Measurements from ENCODE around the gene CCR9.
A peak's percentile ranks its signal among the peaks of the same experiment; 100 is the strongest.

The CCR9 gene

DNA sequence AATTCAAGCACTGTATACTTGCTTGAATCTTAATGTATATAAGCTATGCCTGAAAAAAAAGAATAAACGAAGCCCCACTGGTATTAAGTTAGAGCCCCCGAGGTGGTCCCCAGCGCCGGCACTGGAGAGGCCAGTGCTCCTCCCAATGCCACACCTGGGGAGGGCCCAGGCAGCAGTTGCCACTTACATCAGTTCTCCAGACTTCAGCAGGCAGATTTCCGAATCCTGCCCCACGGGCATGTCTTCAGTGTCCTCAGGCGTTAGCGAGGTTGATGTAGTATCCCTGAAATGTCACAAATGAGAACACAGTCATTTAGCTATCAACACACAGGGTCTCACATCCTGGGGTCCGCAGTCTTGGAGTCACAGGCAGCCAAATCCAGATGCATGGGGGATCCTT, 49.9 kb downstream of the CCR9 start:
- no peak for DNase-seq (ENCODE audit: low read depth in 1 of 2, low spot score in 1 of 2)

GRCh38 chr3:45937206-45938042, 51.1 kb downstream of the CCR9 start:
- no peak for DNase-seq (ENCODE audit: low read depth in 1 of 2, low spot score in 1 of 2)

- DNase-seq (ENCODE audit: low read depth in 1 of 2, low spot score in 1 of 2) = no peak
These were observed 51.7 kb downstream of the CCR9 start for GRCh38 chr3:45938043-45938435.

- DNase-seq (ENCODE audit: low read depth in 1 of 2, low spot score in 1 of 2) = peak; percentile 65 to 85
These were observed 52.5 kb downstream of the CCR9 start for GRCh38 chr3:45938864-45939263.

GRCh38 chr3:45939341-45939771, 53.0 kb downstream of the CCR9 start:
- no peak for DNase-seq (ENCODE audit: low read depth in 1 of 2, low spot score in 1 of 2)

DNA sequence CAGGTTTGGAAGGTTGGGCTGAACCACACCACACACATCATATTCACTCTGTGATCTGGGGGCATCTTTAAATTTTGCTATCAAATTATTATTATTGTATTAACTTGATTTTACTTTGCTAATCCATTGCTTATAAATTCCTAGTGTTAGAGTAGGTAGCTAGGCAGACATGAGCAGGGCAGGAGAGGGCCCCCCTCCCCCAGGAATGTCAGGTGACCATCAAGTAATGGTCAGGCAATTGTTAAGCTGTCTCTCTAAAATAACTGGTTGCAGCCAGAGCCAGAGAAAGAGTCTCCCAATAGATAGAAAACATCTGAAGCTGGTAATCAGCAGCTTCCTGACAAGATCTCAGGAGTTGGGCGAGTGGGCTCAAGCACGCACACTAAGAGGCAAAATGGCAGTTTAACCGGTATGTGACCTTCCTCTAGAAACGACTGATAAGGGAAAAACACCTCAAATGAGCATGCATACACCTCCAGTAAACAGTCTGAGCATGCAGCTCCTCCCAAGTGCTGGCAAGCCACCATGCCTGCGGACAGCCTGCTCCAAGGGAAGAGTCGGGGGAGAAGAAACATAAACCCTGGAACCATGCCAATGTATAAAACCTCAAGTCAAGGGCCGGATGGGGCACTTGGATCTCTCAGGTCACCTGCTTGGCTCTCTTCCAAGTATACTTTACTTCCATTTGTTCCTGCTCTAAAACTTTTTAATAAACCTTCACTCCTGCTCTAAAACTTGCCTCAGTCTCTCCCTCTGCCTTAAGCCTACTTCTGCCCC, 53.8 kb downstream of the CCR9 start:
- DNase-seq (ENCODE audit: low read depth in 1 of 2, low spot score in 1 of 2) = no peak

DNA sequence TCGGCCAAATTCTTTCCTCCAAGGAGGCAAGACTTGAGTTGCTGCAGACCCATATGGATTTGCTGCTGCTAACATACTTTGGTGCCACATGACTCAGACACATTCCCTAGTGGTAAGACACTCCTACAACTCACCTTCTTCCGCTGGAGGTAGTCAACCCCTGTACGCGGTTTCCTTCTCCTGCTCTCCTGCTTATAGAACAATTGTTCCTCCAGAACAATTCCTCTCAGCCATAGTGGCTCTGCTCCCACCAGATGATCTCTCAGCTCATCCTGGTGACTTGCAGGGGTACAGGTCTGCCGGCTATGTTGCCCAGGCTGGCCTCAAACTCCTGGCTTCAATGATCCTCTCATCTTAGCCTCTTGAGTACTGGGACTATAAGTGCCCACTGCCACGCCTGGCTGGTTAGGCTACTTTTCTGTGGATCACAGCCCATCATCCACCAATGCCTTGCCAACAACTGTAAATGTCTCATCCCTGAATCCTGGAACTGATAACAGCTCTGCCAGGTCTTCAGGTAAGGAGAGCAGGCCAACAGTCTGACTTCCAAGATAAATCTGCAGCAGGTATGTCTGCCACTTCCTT, 54.5 kb downstream of the CCR9 start:
- no peak for DNase-seq (ENCODE audit: low read depth in 1 of 2, low spot score in 1 of 2)

DNA sequence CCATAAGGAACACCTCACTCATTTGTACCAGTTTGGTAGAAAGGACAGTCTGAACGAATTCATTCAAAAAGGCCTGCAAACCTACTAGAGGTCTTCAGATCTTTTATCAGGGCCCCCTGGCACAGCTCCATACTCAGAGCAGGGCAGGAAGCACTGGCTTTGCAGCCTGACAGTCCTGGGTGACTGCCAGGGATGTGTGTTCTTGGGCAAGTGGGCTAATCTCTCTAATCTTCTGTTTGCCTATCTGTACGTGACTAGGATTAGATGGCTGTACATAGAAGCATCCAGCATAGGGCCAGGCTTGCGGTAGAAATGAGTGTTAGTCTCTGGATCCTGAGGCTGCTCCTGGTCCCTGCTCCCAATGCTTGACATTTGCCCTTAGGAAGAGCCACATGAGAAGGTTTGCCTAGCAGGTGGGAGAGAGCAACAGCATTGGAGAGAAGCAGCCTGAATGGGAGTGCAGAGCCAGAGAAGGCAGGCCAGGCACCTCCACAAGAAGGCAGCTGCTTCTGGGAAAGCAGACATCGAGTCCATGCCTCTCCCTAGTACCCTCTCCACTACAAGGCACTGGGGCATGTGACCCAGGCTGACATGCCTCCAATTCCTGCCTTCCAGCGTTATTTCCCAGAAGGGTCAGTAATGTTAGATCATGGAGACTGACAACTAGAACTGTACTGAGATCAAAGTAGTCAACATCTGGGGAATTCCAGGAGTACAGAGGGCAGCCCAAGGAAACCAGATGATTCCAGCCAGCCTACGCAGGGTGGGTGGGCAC, 55.9 kb downstream of the CCR9 start:
- no peak for DNase-seq (ENCODE audit: low read depth in 1 of 2, low spot score in 1 of 2)

GRCh38 chr3:45943207-45943846, 57.0 kb downstream of the CCR9 start, which contains the start of gene CXCR6:
CXCR6 (plus strand) TSS chr3:45943464; CDS start chr3:45946482, 3,018 bp downstream.
- DNase-seq (ENCODE audit: low read depth in 1 of 2, low spot score in 1 of 2) = peak in 1 of 2 donors; percentile 63

DNA sequence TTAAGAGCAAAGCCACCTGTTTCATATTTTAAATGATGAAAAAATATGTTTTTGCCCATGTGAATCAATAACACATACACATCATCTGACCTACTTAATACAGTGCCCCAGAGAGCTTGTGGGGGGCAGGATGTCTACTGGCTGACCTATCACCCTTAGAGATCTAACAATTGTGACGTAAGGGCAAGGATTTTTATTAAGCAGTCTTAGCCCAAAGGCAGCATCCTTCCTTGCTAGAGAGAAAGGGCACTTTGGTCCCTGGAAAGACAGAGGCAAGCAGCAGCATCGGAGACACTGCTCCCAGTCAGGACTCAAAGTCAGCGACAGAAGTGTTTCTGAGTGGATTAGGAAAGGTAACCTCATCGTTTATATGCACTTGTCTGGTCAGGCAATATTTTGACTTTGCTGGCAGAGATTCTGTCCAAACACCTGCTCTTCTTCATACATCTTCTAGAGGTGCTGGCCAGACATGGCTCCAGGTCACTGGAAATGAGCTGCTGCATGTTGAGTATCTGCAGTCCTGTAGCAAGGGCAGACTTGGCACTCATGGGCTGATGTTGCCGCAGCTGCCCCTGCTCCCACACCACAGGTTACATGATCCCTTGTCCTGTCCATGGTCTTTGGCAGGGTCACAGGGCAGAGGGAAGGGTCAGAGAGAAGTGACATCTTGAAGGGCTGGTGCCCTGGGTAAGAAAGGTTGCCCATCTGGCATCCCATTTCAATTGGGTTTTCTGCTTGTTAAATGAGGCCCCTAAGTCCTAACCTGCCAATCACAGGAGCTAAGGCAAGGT, 58.7 kb downstream of the CCR9 start:
- no peak for DNase-seq (ENCODE audit: low read depth in 1 of 2, low spot score in 1 of 2)

GRCh38 chr3:45946307-45946706, 60.0 kb downstream of the CCR9 start:
- no peak for DNase-seq (ENCODE audit: low read depth in 1 of 2, low spot score in 1 of 2)

DNA sequence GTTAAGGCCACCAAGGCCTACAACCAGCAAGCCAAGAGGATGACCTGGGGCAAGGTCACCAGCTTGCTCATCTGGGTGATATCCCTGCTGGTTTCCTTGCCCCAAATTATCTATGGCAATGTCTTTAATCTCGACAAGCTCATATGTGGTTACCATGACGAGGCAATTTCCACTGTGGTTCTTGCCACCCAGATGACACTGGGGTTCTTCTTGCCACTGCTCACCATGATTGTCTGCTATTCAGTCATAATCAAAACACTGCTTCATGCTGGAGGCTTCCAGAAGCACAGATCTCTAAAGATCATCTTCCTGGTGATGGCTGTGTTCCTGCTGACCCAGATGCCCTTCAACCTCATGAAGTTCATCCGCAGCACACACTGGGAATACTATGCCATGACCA, 60.5 kb downstream of the CCR9 start:
- DNase-seq (ENCODE audit: low read depth in 1 of 2, low spot score in 1 of 2) = no peak

- no peak for DNase-seq (ENCODE audit: low read depth in 1 of 2, low spot score in 1 of 2)
These were observed 61.0 kb downstream of the CCR9 start for GRCh38 chr3:45947361-45947760.

GRCh38 chr3:45948311-45948781, 62.0 kb downstream of the CCR9 start:
- no peak for DNase-seq (ENCODE audit: low read depth in 1 of 2, low spot score in 1 of 2)

- DNase-seq (ENCODE audit: low read depth in 1 of 2, low spot score in 1 of 2) = no peak
These were observed 62.5 kb downstream of the CCR9 start for GRCh38 chr3:45948881-45949280.

DNA sequence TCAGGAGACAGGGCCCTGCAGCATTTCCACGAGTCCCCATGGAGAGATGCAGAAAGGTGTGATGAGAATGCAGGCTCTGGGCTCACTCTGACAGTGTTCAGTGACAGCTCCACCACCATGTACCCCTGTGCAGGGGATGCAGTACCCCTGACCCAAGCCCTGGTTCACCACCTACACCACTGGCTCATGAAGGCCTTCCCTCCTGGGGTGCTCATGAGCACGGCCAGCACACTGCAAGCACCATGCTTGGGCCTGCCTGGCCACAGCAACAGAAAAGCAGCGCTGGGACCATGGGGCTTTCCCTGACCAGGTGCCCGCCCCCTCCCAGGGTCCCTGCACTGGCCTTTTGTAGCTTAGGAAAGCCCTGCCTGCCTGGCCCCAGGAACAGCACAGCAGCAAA, 63.1 kb downstream of the CCR9 start:
- DNase-seq (ENCODE audit: low read depth in 1 of 2, low spot score in 1 of 2) = no peak

- no peak for DNase-seq (ENCODE audit: low read depth in 1 of 2, low spot score in 1 of 2)
These were observed 63.8 kb downstream of the CCR9 start for GRCh38 chr3:45950131-45950530.

DNA sequence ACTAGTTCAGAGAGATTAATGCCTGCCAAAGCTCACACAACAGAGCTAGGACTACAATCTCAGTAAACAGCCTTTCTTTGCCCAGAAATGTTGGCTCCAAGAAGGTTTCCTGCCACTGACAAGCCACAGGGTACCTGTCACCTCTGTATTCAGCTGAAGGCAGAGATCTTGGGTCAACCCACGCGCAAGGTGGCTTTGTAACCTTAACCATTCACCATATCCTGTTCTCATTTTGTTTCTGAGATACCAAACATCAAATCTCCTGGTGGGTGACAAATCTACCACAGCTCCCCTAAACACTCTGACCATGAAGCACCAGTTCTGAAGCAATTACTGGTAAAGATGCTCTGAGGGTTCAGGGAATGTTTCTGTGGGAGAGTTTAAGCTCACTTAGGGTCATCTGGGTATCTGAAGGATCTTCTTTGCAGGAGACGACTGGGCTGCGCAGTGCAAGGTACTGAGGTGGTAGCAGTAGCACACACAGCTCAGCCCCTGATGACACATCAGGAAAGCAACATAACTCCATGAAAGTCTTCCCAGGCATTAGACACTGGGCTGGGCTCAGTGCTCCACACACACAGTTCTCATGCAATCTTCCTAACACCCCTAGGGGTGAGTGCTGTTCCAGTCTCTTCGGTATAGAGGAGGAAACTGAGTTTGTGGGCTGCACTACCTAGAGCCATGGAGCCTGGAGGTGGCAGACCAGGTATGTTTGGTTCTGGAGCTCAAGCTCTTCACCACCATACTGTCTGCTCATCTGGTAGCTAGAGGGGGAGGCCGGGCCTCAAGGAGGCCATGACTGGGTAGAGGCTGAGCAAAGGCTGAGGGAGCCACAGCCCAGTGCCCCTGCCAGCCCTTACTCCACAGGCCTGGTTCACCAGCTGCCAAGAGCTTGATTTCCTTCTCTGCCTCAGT, 64.6 kb downstream of the CCR9 start:
- DNase-seq (ENCODE audit: low read depth in 1 of 2, low spot score in 1 of 2) = no peak

DNA sequence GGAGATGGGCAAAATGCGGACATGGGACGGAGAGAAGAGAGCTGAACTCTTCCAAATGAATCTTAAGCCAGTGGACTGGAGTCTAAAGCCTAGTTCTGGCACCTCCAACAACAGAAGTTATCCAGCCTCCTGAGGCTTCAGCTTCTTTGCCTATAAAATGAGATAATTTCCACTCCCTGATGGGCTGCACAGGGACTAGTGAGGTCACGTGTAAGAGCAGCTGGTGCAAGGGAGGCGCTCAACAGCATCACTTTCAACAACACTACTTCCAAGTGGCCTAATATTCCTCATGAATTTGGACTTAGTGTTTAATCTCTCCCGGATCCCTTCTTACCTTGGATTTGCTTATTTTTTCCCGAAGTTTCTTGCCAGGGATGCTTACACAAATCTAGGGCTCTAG, 65.6 kb downstream of the CCR9 start:
- DNase-seq (ENCODE audit: low read depth in 1 of 2, low spot score in 1 of 2) = no peak

Data from activated CD4-positive, alpha-beta T cell treated with anti-CD3 and anti-CD28 coated beads, Interleukin-2, amount 50 U/mL, for 24 hours (primary cell).